Fibroblast of lung (primary cell): Measurements from ENCODE around the gene CGNL1. TPM values are rescaled to one million over a fixed set of nuclear protein-coding genes. Genes with fewer than 3 reads are reported as not detected.

ENCODE experiments used
- DNase-seq, 2 donors: peaks; one replicate each; pipeline versions ENCODE4 v3.0.0 to v3.0.0-alpha.2; 2010; ENCODE audit warnings: low read depth in 2 of 2
- H2AFZ ChIP-seq: 2 replicates; pipeline ENCODE4 v1.5.1; 2012; ENCODE audit warnings: low read length, control low read depth, inconsistent platforms
- H3K27ac ChIP-seq: 2 replicates; pipeline ENCODE4 v1.5.1; 2011; ENCODE audit warnings: low read length, control low read depth; ENCODE audit not compliant: insufficient read depth
- H3K27me3 ChIP-seq: 2 replicates; pipeline ENCODE4 v1.5.1; 2011; ENCODE audit warnings: mild to moderate bottlenecking, low read length; ENCODE audit not compliant: control insufficient read depth, insufficient read depth
- H3K36me3 ChIP-seq: 2 replicates; pipeline ENCODE4 v1.5.1; 2011; ENCODE audit warnings: low read length; ENCODE audit not compliant: control insufficient read depth, insufficient read depth
- H3K4me1 ChIP-seq: 2 replicates; pipeline ENCODE4 v1.5.1; 2011; ENCODE audit warnings: low read length; ENCODE audit not compliant: control insufficient read depth, insufficient read depth; ENCODE audit errors: extremely low read depth
- H3K4me2 ChIP-seq: 2 replicates; pipeline ENCODE4 v1.5.1; 2011; ENCODE audit warnings: low read length, control low read depth; ENCODE audit not compliant: insufficient read depth; ENCODE audit errors: extremely low read depth
- H3K4me3 ChIP-seq, 4 experiments: fragments of 200-600 bp in 1 of 4; sonication (generic) in 1 of 4; replicated peaks in 1 of 4; 2 replicates each; pipeline ENCODE4 v1.5.1; 2011 to 2016; ENCODE audit warnings: low read length in 4 of 4, low read depth in 3 of 4, mild to moderate bottlenecking in 3 of 4, control low read depth in 2 of 4, inconsistent platforms in 1 of 4, mixed read lengths in 1 of 4; ENCODE audit not compliant: insufficient read depth in 1 of 4; ENCODE audit errors: control extremely low read depth in 1 of 4
- H3K79me2 ChIP-seq: 2 replicates; pipeline ENCODE4 v1.5.1; 2012; ENCODE audit warnings: mild to moderate bottlenecking, low read length, inconsistent platforms; ENCODE audit not compliant: control insufficient read depth, insufficient read depth
- H3K9ac ChIP-seq: 2 replicates; pipeline ENCODE4 v1.5.1; 2011; ENCODE audit warnings: mild to moderate bottlenecking, low read length, control low read depth; ENCODE audit not compliant: insufficient read depth
- H3K9me3 ChIP-seq: 2 replicates; pipeline ENCODE4 v1.5.1; 2012; ENCODE audit warnings: low read depth, low read length; ENCODE audit not compliant: control insufficient read depth, insufficient read depth
- H4K20me1 ChIP-seq: 2 replicates; pipeline ENCODE4 v1.5.1; 2011; ENCODE audit warnings: low read length; ENCODE audit not compliant: control insufficient read depth, insufficient read depth; ENCODE audit errors: extremely low read depth
- EZH2 ChIP-seq: IDR thresholded peaks from 2 replicates; pipeline ENCODE4 v1.5.1; 2012; ENCODE audit warnings: low read length, control low read depth, mild to moderate bottlenecking; ENCODE audit errors: missing control alignments
- polyA plus RNA-seq, 2 donors: library from polyadenylated mRNA; depleted of rRNA in 1 of 2; stranded (reverse) in 1 of 2; unstranded in 1 of 2; fragments of >200 nt; gene quantifications; 2 replicates each; pipeline ENCODE4 v1.2.1, GENCODE V29; 2011 to 2012; ENCODE audit warnings: missing spikeins in 1 of 2
- total RNA-seq: library from RNA; depleted of rRNA; stranded (reverse); fragments of >200 nt; gene quantifications from 2 replicates; pipeline ENCODE4 v1.2.1, GENCODE V29; 2014
- TF ChIP-seq, protein P1 (sequence below), 2 donors: IDR thresholded peaks in 1 of 2; conservative IDR thresholded peaks in 1 of 2; 1 replicate in 1 of 2; 2 replicates in 1 of 2; pipeline ENCODE4 v1.5.1; 2011 to 2012; ENCODE audit warnings: low read length in 2 of 2, control low read depth in 1 of 2, inconsistent platforms in 1 of 2, low read depth in 1 of 2, mild to moderate bottlenecking in 1 of 2

Gene CGNL1
- total and polyA plus RNA-seq, 2 donors (not counting 1 experiment from before 2014, with no cell fraction given): 0.18 to 6.1 TPM

GRCh38 chr15:57541805-57542504 is 165.7 kb downstream of the CGNL1 start:
- H3K4me1 ChIP-seq: no peaks in the 10 kb centered on the region
- no peaks in the 10 kb centered on the region for H4K20me1 ChIP-seq
- H3K9me3 ChIP-seq: no peaks in the 10 kb centered on the region
- peaks cover 4% of the 10 kb centered on the region for H3K27me3 ChIP-seq
- H3K9ac ChIP-seq: no peak overlapping the region
- DNase-seq: peak; percentile 57 to 81
- no peak overlapping the region for H2AFZ ChIP-seq
- no peaks in the 10 kb centered on the region for H3K36me3 ChIP-seq
- no peak overlapping the region for H3K4me2 ChIP-seq
- H3K27ac ChIP-seq: no peak overlapping the region
- TF ChIP-seq EZH2: no peak
- TF ChIP-seq, protein P1, sequence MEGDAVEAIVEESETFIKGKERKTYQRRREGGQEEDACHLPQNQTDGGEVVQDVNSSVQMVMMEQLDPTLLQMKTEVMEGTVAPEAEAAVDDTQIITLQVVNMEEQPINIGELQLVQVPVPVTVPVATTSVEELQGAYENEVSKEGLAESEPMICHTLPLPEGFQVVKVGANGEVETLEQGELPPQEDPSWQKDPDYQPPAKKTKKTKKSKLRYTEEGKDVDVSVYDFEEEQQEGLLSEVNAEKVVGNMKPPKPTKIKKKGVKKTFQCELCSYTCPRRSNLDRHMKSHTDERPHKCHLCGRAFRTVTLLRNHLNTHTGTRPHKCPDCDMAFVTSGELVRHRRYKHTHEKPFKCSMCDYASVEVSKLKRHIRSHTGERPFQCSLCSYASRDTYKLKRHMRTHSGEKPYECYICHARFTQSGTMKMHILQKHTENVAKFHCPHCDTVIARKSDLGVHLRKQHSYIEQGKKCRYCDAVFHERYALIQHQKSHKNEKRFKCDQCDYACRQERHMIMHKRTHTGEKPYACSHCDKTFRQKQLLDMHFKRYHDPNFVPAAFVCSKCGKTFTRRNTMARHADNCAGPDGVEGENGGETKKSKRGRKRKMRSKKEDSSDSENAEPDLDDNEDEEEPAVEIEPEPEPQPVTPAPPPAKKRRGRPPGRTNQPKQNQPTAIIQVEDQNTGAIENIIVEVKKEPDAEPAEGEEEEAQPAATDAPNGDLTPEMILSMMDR (conservative IDR thresholded peaks at IDR 0.05 in 1 of 2, IDR thresholded peaks at IDR 0.05 in 1 of 2; ENCODE audit: low read depth in 1 of 2, low read length in 2 of 2): peak; percentile 88 to 94
- no peaks in the 10 kb centered on the region for H3K79me2 ChIP-seq
- no peak overlapping the region for H3K4me3 ChIP-seq

GRCh38 chr15:57542505-57542817 is 166.2 kb downstream of the CGNL1 start:
- DNase-seq: no peak
- H3K4me2 ChIP-seq: no peak overlapping the region
- no peaks in the 10 kb centered on the region for H3K9me3 ChIP-seq
- no peaks in the 10 kb centered on the region for H4K20me1 ChIP-seq
- H2AFZ ChIP-seq: no peak overlapping the region
- no peak for TF ChIP-seq EZH2
- TF ChIP-seq, protein P1 (conservative IDR thresholded peaks at IDR 0.05 in 1 of 2, IDR thresholded peaks at IDR 0.05 in 1 of 2; ENCODE audit: low read depth in 1 of 2, low read length in 2 of 2): no peak
- peaks cover 4% of the 10 kb centered on the region for H3K27me3 ChIP-seq
- no peaks in the 10 kb centered on the region for H3K4me1 ChIP-seq
- H3K4me3 ChIP-seq: no peak overlapping the region
- H3K27ac ChIP-seq: no peak overlapping the region
- no peak overlapping the region for H3K9ac ChIP-seq
- no peaks in the 10 kb centered on the region for H3K36me3 ChIP-seq
- H3K79me2 ChIP-seq: no peaks in the 10 kb centered on the region

- Histone ChIP-seq H3K9me3 (no peaks in the 10 kb centered on the region), H3K79me2 (no peaks in the 10 kb centered on the region), H3K4me1 (no peaks in the 10 kb centered on the region), H3K27me3 (peaks cover 4% of the 10 kb centered on the region), H3K4me3 (no peak overlapping the region), H2AFZ (no peak overlapping the region), H3K4me2 (no peak overlapping the region), H4K20me1 (no peaks in the 10 kb centered on the region), H3K27ac (no peak overlapping the region), H3K9ac (no peak overlapping the region), H3K36me3 (no peaks in the 10 kb centered on the region)
- no peak for TF ChIP-seq EZH2
- TF ChIP-seq, protein P1 (conservative IDR thresholded peaks at IDR 0.05 in 1 of 2, IDR thresholded peaks at IDR 0.05 in 1 of 2; ENCODE audit: low read depth in 1 of 2, low read length in 2 of 2): no peak
- no peak for DNase-seq
Measured at GRCh38 chr15:57544848-57545480, 168.7 kb downstream of the CGNL1 start.
